K562 (cell line): ENCODE results near the gene FILIP1. TPM values are rescaled to one million over a fixed set of nuclear protein-coding genes. Genes with fewer than 3 reads are reported as not detected.

Experiments
- ATAC-seq: fragments of 200-7000 bp; cut with Tn5 transposase; 3 replicates; pipeline ENCODE4 v1.9.1; 2020; ENCODE audit warnings: moderate library complexity
- BruUV-seq: library from RNA; stranded (reverse); fragments of 400-500 nt; replicated peaks from 2 replicates; lab custom pipeline; 2021; lab: Mats Ljungman, UMichigan
- CTCF ChIA-PET: fragments of 300-600 bp; formaldehyde crosslinking; extraction: SDS; loops from one replicate; lab custom pipeline; 2021; ENCODE audit warnings: low intra/inter-chr PET ratio; lab: Yijun Ruan, JAX
- POLR2A ChIA-PET: fragments of 300-600, 350-650 bp; sonication (Branson Sonifier 250); formaldehyde crosslinking; extraction: SDS; loops from one replicate; lab custom pipeline; 2021; ENCODE audit warnings: antibody characterized with exemption, inconsistent platforms; lab: Yijun Ruan, JAX
- DNase-seq, 4 experiments: peaks; one replicate each; pipeline versions ENCODE4 v3.0.0 to v3.0.0-alpha.2; 2011 to 2018; ENCODE audit warnings: low spot score in 3 of 4, mixed read lengths in 3 of 4; ENCODE audit errors: extremely low read depth in 1 of 4
- FAIRE-seq: peaks from 2 replicates; lab custom pipeline; 2011; peaks lifted over from hg19 to GRCh38; lab: Jason Lieb, UNC
- H2AFZ ChIP-seq: 2 replicates; pipeline ENCODE4 v1.6.0; 2011; ENCODE audit warnings: low read depth, low read length, control low read depth, inconsistent platforms
- H3K27ac ChIP-seq: fragments of 200-600 bp; 3 replicates; pipeline ENCODE4 v1.8.0; 2011; ENCODE audit warnings: low read depth, mild to moderate bottlenecking, control low read depth, inconsistent platforms, low read length, moderate library complexity, mixed read lengths; ENCODE audit errors: extremely low read depth
- H3K27me3 ChIP-seq, 2 experiments: fragments of 300-600 bp in 1 of 2; 2 replicates in 1 of 2; 3 replicates in 1 of 2; pipeline versions ENCODE4 v1.6.0 to v1.8.0; 2011; ENCODE audit warnings: inconsistent platforms in 2 of 2, low read length in 2 of 2, mild to moderate bottlenecking in 1 of 2, mixed read lengths in 1 of 2, moderate library complexity in 1 of 2; ENCODE audit not compliant: control insufficient read depth in 2 of 2, insufficient read depth in 2 of 2
- H3K36me3 ChIP-seq: fragments of 300-600 bp; 3 replicates; pipeline ENCODE4 v1.8.0; 2011; ENCODE audit warnings: mild to moderate bottlenecking, low read length, inconsistent platforms; ENCODE audit not compliant: control insufficient read depth, insufficient read depth
- H3K4me1 ChIP-seq, 2 experiments: fragments of 200-600 bp in 1 of 2; replicated peaks in 1 of 2; 2 replicates in 1 of 2; 3 replicates in 1 of 2; pipeline versions ENCODE4 v1.5.1 to v1.8.0; 2011; ENCODE audit warnings: inconsistent platforms in 2 of 2, low read length in 2 of 2, mild to moderate bottlenecking in 1 of 2, mixed read lengths in 1 of 2, moderate library complexity in 1 of 2; ENCODE audit not compliant: control insufficient read depth in 2 of 2, insufficient read depth in 2 of 2
- H3K4me2 ChIP-seq: 2 replicates; pipeline ENCODE4 v1.6.1; 2011; ENCODE audit warnings: low read length, control low read depth, inconsistent platforms, mixed read lengths; ENCODE audit not compliant: insufficient read depth
- H3K4me3 ChIP-seq: fragments of 200-600 bp; sonication (generic), shearing (Covaris generic); 2 replicates; pipeline ENCODE4 v1.5.1; 2016; ENCODE audit warnings: control low read depth, inconsistent platforms
- H3K79me2 ChIP-seq: fragments of 200-600 bp; 3 replicates; pipeline ENCODE4 v1.8.0; 2011; ENCODE audit warnings: low read length, inconsistent platforms; ENCODE audit not compliant: control insufficient read depth, insufficient read depth
- H3K9ac ChIP-seq, 2 experiments: 2 replicates each; pipeline versions ENCODE4 v1.6.0 to v1.6.1; 2011; ENCODE audit warnings: low read depth in 2 of 2, low read length in 2 of 2, control low read depth in 1 of 2, inconsistent platforms in 1 of 2, mild to moderate bottlenecking in 1 of 2, mixed read lengths in 1 of 2; ENCODE audit not compliant: insufficient read depth in 1 of 2
- H3K9me1 ChIP-seq: one replicate; pipeline ENCODE4 v1.6.0; 2011; ENCODE audit warnings: inconsistent platforms, mild to moderate bottlenecking, low read length, moderate library complexity; ENCODE audit not compliant: control insufficient read depth, insufficient read depth
- H3K9me3 ChIP-seq: replicated peaks from 2 replicates; pipeline ENCODE4 v1.5.1; 2011; ENCODE audit warnings: low read depth, low read length, inconsistent platforms; ENCODE audit not compliant: control insufficient read depth, insufficient read depth
- H4K20me1 ChIP-seq: replicated peaks from 2 replicates; pipeline ENCODE4 v1.6.1; 2011; ENCODE audit warnings: low read length, inconsistent platforms, mixed read lengths; ENCODE audit not compliant: control insufficient read depth, insufficient read depth
- CBFA2T2 ChIP-seq: fragments of 450-650 bp; conservative IDR thresholded peaks from 2 replicates; pipeline ENCODE4 v1.6.1; 2017; ENCODE audit warnings: mild to moderate bottlenecking
- CCAR2 ChIP-seq: fragments of 200-400 bp; formaldehyde crosslinking; IDR thresholded peaks from 2 replicates; pipeline ENCODE4 v1.6.1; 2017; ENCODE audit warnings: mild to moderate bottlenecking, low read depth, low read length
- GMEB1 ChIP-seq: fragments of 250-450 bp; sonication (Bioruptor Pico); IDR thresholded peaks from 2 replicates; pipeline ENCODE4 v1.4.0; 2020; ENCODE audit warnings: mild to moderate bottlenecking
- IFI16 ChIP-seq: fragments of 250-450 bp; sonication (Bioruptor Pico); IDR thresholded peaks from 2 replicates; pipeline ENCODE4 v2.1.2; 2022; ENCODE audit warnings: mild to moderate bottlenecking, inconsistent platforms
- ILF3 ChIP-seq: fragments of 450-650 bp; IDR thresholded peaks from 2 replicates; pipeline ENCODE4 v1.6.1; 2018; ENCODE audit warnings: antibody characterized with exemption, mild to moderate bottlenecking, moderate library complexity, borderline replicate concordance
- MED1 ChIP-seq: sonication (generic); formaldehyde crosslinking; IDR thresholded peaks from 2 replicates; pipeline ENCODE4 v1.8.1; 2023; ENCODE audit warnings: missing genetic modification reagents, borderline replicate concordance
- SMC3 ChIP-seq: conservative IDR thresholded peaks from 2 replicates; pipeline ENCODE4 v1.6.1; 2011; ENCODE audit warnings: low read depth, low read length, improper control_type of control experiment; ENCODE audit not compliant: insufficient read depth
- ZNF253 ChIP-seq: fragments of 250-450 bp; sonication (Bioruptor Pico); conservative IDR thresholded peaks from 2 replicates; pipeline ENCODE4 v1.6.1; 2021; ENCODE audit warnings: mild to moderate bottlenecking
- ZNF655 ChIP-seq: fragments of 250-450 bp; sonication (Bioruptor Pico); IDR thresholded peaks from 2 replicates; pipeline ENCODE4 v1.5.0; 2021
- WGBS: fragments of 100-300 bp; shearing (Covaris generic); methylation state at CpG from one replicate; pipeline ENCODE4 v1.1.6; 2016; ENCODE audit warnings: low coverage, mixed read lengths; ENCODE audit not compliant: insufficient coverage; ENCODE audit errors: missing lambda C conversion rate; 5-methylcytosine and 5-hydroxymethylcytosine counted together
- in situ Hi-C: fragments of 300-500 bp; cut with MboI; formaldehyde crosslinking; loops from 4 replicates; pipeline ENCODE4 v1.15.0; 2018; ENCODE audit warnings: inconsistent platforms, mixed read lengths
- intact Hi-C: fragments of 100-400 bp; cut with micrococcal nuclease; formaldehyde crosslinking; loops from 2 replicates; pipeline ENCODE4 v1.14.2; 2022
- polyA plus RNA-seq, 8 experiments: library from polyadenylated mRNA; depleted of rRNA in 4 of 8; stranded (reverse) in 5 of 8; unstranded in 3 of 8; fragments of >200 nt; fragmentation: Nextera tagmentation in 2 of 8; fragmentation: Illumina TruSeq in 1 of 8; extraction: Ambion mirVana in 2 of 8; extraction: Trizol in 1 of 8; gene quantifications; 2 replicates each; pipeline versions ENCODE4 v1.2.1 to v1.2.3, GENCODE V29; 2011 to 2014; ENCODE audit warnings: inconsistent platforms in 1 of 8, missing spikeins in 1 of 8
- total RNA-seq, 7 experiments: library from RNA; depleted of rRNA in 6 of 7; stranded (reverse); fragments of >200 nt in 6 of 7; fragmentation: Illumina TruSeq in 2 of 7; extraction: Trizol in 2 of 7; gene quantifications; 2 replicates each; pipeline versions ENCODE4 v1.2.1 to v1.2.3, GENCODE V29; 2011 to 2021; ENCODE audit warnings: low replicate concordance in 1 of 7

Gene FILIP1
- total and polyA plus RNA-seq, 9 of the 15 experiments (the other 6 are each of a cell fraction or from before 2014, with no cell fraction given), result 0.03 to 0.25 (median 0.10) TPM; not detected in 1

GRCh38 chr6:75491291-75491690 is 2.3 kb downstream of the FILIP1 start:
- no peak for DNase-seq
- Histone ChIP-seq H3K9me3 (no peaks in the 10 kb centered on the region), H4K20me1 (no peaks in the 10 kb centered on the region), H3K9me1 (no peaks in the 10 kb centered on the region), H3K79me2 (no peaks in the 10 kb centered on the region), H3K27ac (no peak overlapping the region), H3K36me3 (no peaks in the 10 kb centered on the region), H2AFZ (no peak overlapping the region), H3K4me3 (no peak overlapping the region), H3K9ac (no peak overlapping the region), H3K27me3 (no peaks in the 10 kb centered on the region; a peak in 1 of 5 replicates), H3K4me2 (no peak overlapping the region), H3K4me1 (peaks cover 0 to 7% of the 10 kb centered on the region in 2 experiments; a peak in 2 of 5 replicates)
- FAIRE-seq, result no peak
- no peak for TF ChIP-seq ZNF655 (CRISPR knock-in tag)
- TF ChIP-seq ILF3, result no peak
- no peak for TF ChIP-seq ZNF253 (CRISPR knock-in tag)
- TF ChIP-seq IFI16 (CRISPR knock-in tag), result no peak
- TF ChIP-seq CCAR2, result no peak
- TF ChIP-seq SMC3, result no peak
- no peak for TF ChIP-seq CBFA2T2
- no peak for TF ChIP-seq MED1
- no peak for TF ChIP-seq GMEB1 (CRISPR knock-in tag)
- ATAC-seq, result no peak
- intact Hi-C loops (no loop called here), in situ Hi-C loops (no loop called here)
- CTCF ChIA-PET, result no interaction called here
- no TSS peak for BruUV-seq
- POLR2A ChIA-PET, result no interaction called here
- 14% methylated on average over 1 of the region's 1 CpG for WGBS
